Astrocyte (in vitro differentiated cells and primary cell): ENCODE results near the gene PRSS1. TPM values are rescaled to one million over a fixed set of nuclear protein-coding genes. Genes with fewer than 3 reads are reported as not detected.
A peak's percentile ranks its signal among the peaks of the same experiment; 100 is the strongest.

ENCODE experiments used
- DNase-seq: peaks from one replicate; pipeline ENCODE4 v3.0.0-alpha.2; 2010; ENCODE audit warnings: low read depth
- FAIRE-seq: peaks from 2 replicates; lab custom pipeline; 2011; peaks lifted over from hg19 to GRCh38; lab: Jason Lieb, UNC
- H2AFZ ChIP-seq: 2 replicates; pipeline ENCODE4 v1.6.0; 2012; ENCODE audit warnings: low read depth, low read length, inconsistent platforms
- H3K27ac ChIP-seq: 2 replicates; pipeline ENCODE4 v1.5.1; 2011; ENCODE audit warnings: low read depth, low read length, inconsistent platforms
- H3K27me3 ChIP-seq: 2 replicates; pipeline ENCODE4 v1.6.0; 2011; ENCODE audit warnings: low read length, inconsistent platforms; ENCODE audit not compliant: insufficient read depth
- H3K36me3 ChIP-seq: 2 replicates; pipeline ENCODE4 v1.5.1; 2011; ENCODE audit warnings: low read length, inconsistent platforms; ENCODE audit not compliant: insufficient read depth
- H3K4me1 ChIP-seq: 2 replicates; pipeline ENCODE4 v1.5.1; 2011; ENCODE audit warnings: low read length, inconsistent platforms; ENCODE audit not compliant: insufficient read depth
- H3K4me2 ChIP-seq: 2 replicates; pipeline ENCODE4 v1.6.0; 2012; ENCODE audit warnings: low read length, inconsistent platforms
- H3K4me3 ChIP-seq: 2 replicates; pipeline ENCODE4 v1.5.1; 2011; ENCODE audit warnings: low read depth, mild to moderate bottlenecking, low read length, inconsistent platforms; ENCODE audit not compliant: insufficient read depth
- H3K79me2 ChIP-seq: 2 replicates; pipeline ENCODE4 v1.6.0; 2012; ENCODE audit warnings: mild to moderate bottlenecking, low read length, inconsistent platforms; ENCODE audit not compliant: insufficient read depth
- H3K9ac ChIP-seq: 2 replicates; pipeline ENCODE4 v1.6.0; 2012; ENCODE audit warnings: mild to moderate bottlenecking, low read length, inconsistent platforms
- H3K9me3 ChIP-seq: 2 replicates; pipeline ENCODE4 v1.5.1; 2012; ENCODE audit warnings: low read depth, mild to moderate bottlenecking, low read length, inconsistent platforms; ENCODE audit not compliant: insufficient read depth
- H4K20me1 ChIP-seq: 2 replicates; pipeline ENCODE4 v1.6.0; 2012; ENCODE audit warnings: low read length, inconsistent platforms; ENCODE audit not compliant: insufficient read depth
- H3K27ac Mint-ChIP-seq: one replicate; pipeline ENCODE4 v1.8.0; 2021; ENCODE audit warnings: mild to moderate bottlenecking, mixed read lengths; ENCODE audit not compliant: unreplicated experiment
- H3K27me3 Mint-ChIP-seq: one replicate; pipeline ENCODE4 v1.8.0; 2021; ENCODE audit warnings: low read depth, mixed read lengths; ENCODE audit not compliant: unreplicated experiment
- H3K36me3 Mint-ChIP-seq: one replicate; pipeline ENCODE4 v1.8.0; 2021; ENCODE audit warnings: low read depth, mixed read lengths; ENCODE audit not compliant: unreplicated experiment
- H3K4me1 Mint-ChIP-seq: one replicate; pipeline ENCODE4 v1.8.0; 2021; ENCODE audit warnings: low read depth, mixed read lengths; ENCODE audit not compliant: unreplicated experiment
- H3K4me3 Mint-ChIP-seq: one replicate; pipeline ENCODE4 v1.8.0; 2021; ENCODE audit warnings: mild to moderate bottlenecking, moderate library complexity, mixed read lengths; ENCODE audit not compliant: unreplicated experiment
- H3K9me3 Mint-ChIP-seq: one replicate; pipeline ENCODE4 v1.8.0; 2021; ENCODE audit warnings: mild to moderate bottlenecking, mixed read lengths; ENCODE audit not compliant: unreplicated experiment
- CTCF ChIP-seq: IDR thresholded peaks from 2 replicates; pipeline ENCODE4 v1.5.1; 2011; ENCODE audit warnings: low read depth, mild to moderate bottlenecking, inconsistent platforms, low read length, moderate library complexity; ENCODE audit not compliant: insufficient read depth
- EZH2 ChIP-seq: IDR thresholded peaks from 2 replicates; pipeline ENCODE4 v1.6.1; 2012; ENCODE audit warnings: mild to moderate bottlenecking, low read length, inconsistent platforms; ENCODE audit not compliant: insufficient read depth
- total RNA-seq: library from RNA; stranded (reverse); gene quantifications from 2 replicates; pipeline ENCODE4 v1.2.1, GENCODE V29; 2021

Gene PRSS1
- total RNA-seq, 1 donor from 2014 or later = not detected

GRCh38 chr7:142796001-142796500 is 46.8 kb downstream of the PRSS1 start:
- Mint-ChIP-seq H3K4me1 (peaks cover 60% of the 10 kb centered on the region), H3K27ac (peak overlapping the region; percentile 43), H3K4me3 (peak overlapping the region; percentile 92), H3K36me3 (no peaks in the 10 kb centered on the region), H3K9me3 (no peaks in the 10 kb centered on the region), H3K27me3 (peaks cover 20% of the 10 kb centered on the region)
- H3K27me3 ChIP-seq = peaks cover 3% of the 10 kb centered on the region
- H3K4me1 ChIP-seq = peaks cover 32% of the 10 kb centered on the region
- H3K4me3 ChIP-seq = peak overlapping the region; percentile 74
- peaks cover 55% of the 10 kb centered on the region for H3K79me2 ChIP-seq
- FAIRE-seq = no peak
- H3K9me3 ChIP-seq = no peaks in the 10 kb centered on the region
- H4K20me1 ChIP-seq = no peaks in the 10 kb centered on the region
- TF ChIP-seq EZH2 (no peak), CTCF (no peak)
- peak overlapping the region; percentile 96 for H3K4me2 ChIP-seq
- DNase-seq = no peak
- peak overlapping the region; percentile 89 for H3K9ac ChIP-seq
- peak overlapping the region; percentile 55 for H2AFZ ChIP-seq
- H3K36me3 ChIP-seq = no peaks in the 10 kb centered on the region
- peak overlapping the region; percentile 82 for H3K27ac ChIP-seq

GRCh38 chr7:142796501-142797390 is 47.5 kb downstream of the PRSS1 start:
- peaks cover 20% of the 10 kb centered on the region for H3K27me3 Mint-ChIP-seq
- peak overlapping the region; percentile 96 for H3K4me2 ChIP-seq
- peaks cover 5% of the 10 kb centered on the region for H3K36me3 Mint-ChIP-seq
- TF ChIP-seq EZH2 (peak; percentile 87), CTCF (no peak)
- peak overlapping the region; percentile 74 for H3K4me3 ChIP-seq
- peaks cover 3% of the 10 kb centered on the region for H3K27me3 ChIP-seq
- H3K27ac ChIP-seq = peak overlapping the region; percentile 82
- DNase-seq (no peak), FAIRE-seq (no peak)
- H3K4me1 ChIP-seq = peaks cover 32% of the 10 kb centered on the region
- H3K27ac Mint-ChIP-seq = peak overlapping the region; percentile 48
- peaks cover 5% of the 10 kb centered on the region for H3K36me3 ChIP-seq
- peak overlapping the region; percentile 89 for H3K9ac ChIP-seq
- peak overlapping the region; percentile 92 for H3K4me3 Mint-ChIP-seq
- peaks cover 60% of the 10 kb centered on the region for H3K79me2 ChIP-seq
- no peaks in the 10 kb centered on the region for H3K9me3 ChIP-seq
- no peaks in the 10 kb centered on the region for H4K20me1 ChIP-seq
- no peaks in the 10 kb centered on the region for H3K9me3 Mint-ChIP-seq
- H2AFZ ChIP-seq = peak overlapping the region; percentile 55
- H3K4me1 Mint-ChIP-seq = peaks cover 58% of the 10 kb centered on the region
